ENCODE data around the gene LMF2. TPM values are rescaled to one million over a fixed set of nuclear protein-coding genes. Genes with fewer than 3 reads are reported as not detected.

The LMF2 gene
- total RNA-seq, 1 experiment from 2014 or later, result 56.9 TPM

DNA sequence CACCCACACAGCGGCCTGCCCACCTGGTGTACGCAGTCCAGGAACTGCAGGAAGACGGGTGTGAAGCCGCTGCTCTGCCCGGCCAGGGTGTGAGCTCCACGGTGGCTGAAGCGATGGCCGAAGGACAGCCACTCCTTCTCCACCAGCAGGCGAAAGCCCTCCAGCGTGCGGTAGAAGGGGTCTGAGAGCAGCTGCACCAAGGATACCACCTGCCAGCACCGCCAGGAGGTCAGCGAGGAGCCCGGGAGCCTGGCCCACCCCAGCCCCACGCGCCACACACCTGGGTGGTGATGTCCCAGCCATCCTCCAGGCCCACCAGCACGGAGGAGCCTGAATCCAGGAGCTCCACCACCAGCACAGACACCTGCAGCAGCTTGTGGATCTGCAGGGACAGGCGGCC is 52.3 kb downstream of the LMF2 start:
- Histone ChIP-seq H3K36me3 (ENCODE audit: control insufficient read depth in 1 of 2, insufficient read depth in 2 of 2, low read length in 2 of 2) (peaks cover 9 to 18% of the 10 kb centered on the region in 2 experiments; a peak in 3 of 4 replicates), H3K79me2 (ENCODE audit: insufficient read depth, low read length) (no peaks in the 10 kb centered on the region), H2AFZ (ENCODE audit: low read depth, low read length, poor library complexity, severe bottlenecking) (no peak overlapping the region), H3K9me3 (ENCODE audit: control insufficient read depth in 1 of 2, insufficient read depth in 1 of 2, low read depth in 1 of 2, low read length in 2 of 2) (no peaks in the 10 kb centered on the region), H3K27me3 (ENCODE audit: insufficient read depth, low read length) (no peaks in the 10 kb centered on the region), H3K27ac (ENCODE audit: low read depth, low read length) (no peak overlapping the region), H3K4me1 (ENCODE audit: control insufficient read depth in 1 of 2, insufficient read depth in 2 of 2, low read length in 2 of 2) (no peaks in the 10 kb centered on the region), H3K9me2 (ENCODE audit: insufficient read depth) (no peaks in the 10 kb centered on the region), H3K9ac (ENCODE audit: low read length) (no peak overlapping the region), H3K4me2 (ENCODE audit: low read length) (no peak overlapping the region), H3K4me3 (replicated peaks in 1 of 2; ENCODE audit: low read depth in 1 of 2, low read length in 2 of 2) (no peak overlapping the region), H4K20me1 (ENCODE audit: insufficient read depth) (no peaks in the 10 kb centered on the region)
- ChIA-PET POLR2A (no interaction called here), RAD21 (ENCODE audit: low non-redundant PET in 1 of 2, low total read pairs in 2 of 2, uncharacterized antibody in 2 of 2, unreplicated experiment in 2 of 2) (no interaction called here), CTCF (no interaction called here)
- BruUV-seq (replicated peaks), result no TSS peak
- TF ChIP-seq ZFX (IDR thresholded peaks at IDR 0.05), result no peak
- intact Hi-C loops (cut with micrococcal nuclease), result no loop called here
- ATAC-seq (no peak), DNase-seq (ENCODE audit: low read depth, low spot score) (no peak)

DNA sequence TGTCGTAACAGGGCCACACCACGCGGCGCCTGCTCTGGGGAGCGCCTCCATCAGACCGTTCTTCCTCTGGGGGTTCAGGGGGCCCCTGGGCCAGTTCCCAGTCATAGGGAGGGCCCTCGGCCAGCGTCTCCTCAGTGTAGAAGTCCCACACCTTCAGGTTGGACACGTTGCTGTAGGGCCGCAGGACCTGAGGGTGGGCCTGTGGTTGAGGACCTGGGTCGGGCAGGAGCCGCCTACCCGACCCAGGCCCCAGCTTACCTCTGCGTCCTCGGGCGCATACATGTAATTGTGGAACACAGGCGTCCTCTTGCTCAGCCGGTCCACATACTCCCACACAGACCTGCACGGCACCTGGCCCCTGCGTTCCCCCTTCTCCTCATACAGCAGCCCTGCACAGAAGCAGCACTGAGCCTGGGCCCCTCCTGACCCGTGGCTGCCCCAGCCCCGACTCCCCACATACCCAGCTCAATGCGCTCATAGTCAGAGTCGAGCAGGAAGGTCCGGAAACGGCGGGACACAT is 52.9 kb downstream of the LMF2 start:
- Histone ChIP-seq H3K4me2 (ENCODE audit: low read length) (no peak overlapping the region), H3K9me3 (ENCODE audit: control insufficient read depth in 1 of 2, insufficient read depth in 1 of 2, low read depth in 1 of 2, low read length in 2 of 2) (no peaks in the 10 kb centered on the region), H4K20me1 (ENCODE audit: insufficient read depth) (no peaks in the 10 kb centered on the region), H3K36me3 (ENCODE audit: control insufficient read depth in 1 of 2, insufficient read depth in 2 of 2, low read length in 2 of 2) (peaks cover 7 to 18% of the 10 kb centered on the region in 2 experiments; a peak in 3 of 4 replicates), H3K4me3 (replicated peaks in 1 of 2; ENCODE audit: low read depth in 1 of 2, low read length in 2 of 2) (no peak overlapping the region), H3K79me2 (ENCODE audit: insufficient read depth, low read length) (no peaks in the 10 kb centered on the region), H3K9ac (ENCODE audit: low read length) (no peak overlapping the region), H2AFZ (ENCODE audit: low read depth, low read length, poor library complexity, severe bottlenecking) (no peak overlapping the region), H3K27ac (ENCODE audit: low read depth, low read length) (no peak overlapping the region), H3K27me3 (ENCODE audit: insufficient read depth, low read length) (no peaks in the 10 kb centered on the region), H3K9me2 (ENCODE audit: insufficient read depth) (no peaks in the 10 kb centered on the region), H3K4me1 (ENCODE audit: control insufficient read depth in 1 of 2, insufficient read depth in 2 of 2, low read length in 2 of 2) (no peaks in the 10 kb centered on the region)
- ChIA-PET POLR2A (no interaction called here), RAD21 (ENCODE audit: low non-redundant PET in 1 of 2, low total read pairs in 2 of 2, uncharacterized antibody in 2 of 2, unreplicated experiment in 2 of 2) (no interaction called here), CTCF (no interaction called here)
- no TSS peak for BruUV-seq (replicated peaks)
- no peak for ATAC-seq
- TF ChIP-seq EZH2phosphoT487 (IDR thresholded peaks at IDR 0.05; ENCODE audit: borderline replicate concordance) (no peak), EGR1 (IDR thresholded peaks at IDR 0.05; ENCODE audit: low read depth) (no peak), CBX3 (IDR thresholded peaks at IDR 0.05; ENCODE audit: low read depth) (no peak), POLR2AphosphoS5 (IDR thresholded peaks at IDR 0.05; ENCODE audit: low read depth, low read length) (no peak)
- intact Hi-C loops (cut with micrococcal nuclease), result no loop called here
- no peak for DNase-seq (ENCODE audit: low read depth, low spot score)

Other genes starting within 250 kb of the LMF2 start
- 86.7 TPM for gene MAPK12, start 246.0 kb downstream of the LMF2 start, total RNA-seq (2021; ENCODE audit: unreplicated experiment)
- 19.3 TPM for gene MAPK11, start 237.3 kb downstream of the LMF2 start, total RNA-seq (2021; ENCODE audit: unreplicated experiment)
- 236 TPM for gene PLXNB2, start 200.1 kb downstream of the LMF2 start, total RNA-seq (2021; ENCODE audit: unreplicated experiment)
- gene DENND6B, start 180.7 kb downstream of the LMF2 start, total RNA-seq (2021; ENCODE audit: unreplicated experiment), result 11.0 TPM
- 61.3 TPM for gene PPP6R2, start 164.4 kb downstream of the LMF2 start, total RNA-seq (2021; ENCODE audit: unreplicated experiment)
- 91.1 TPM for gene SBF1, start 32.7 kb downstream of the LMF2 start, total RNA-seq (2021; ENCODE audit: unreplicated experiment)
- gene ADM2, start 26.2 kb downstream of the LMF2 start, total RNA-seq (2021; ENCODE audit: unreplicated experiment), result 12.8 TPM
- 0.39 TPM for gene MIOX, start 20.8 kb downstream of the LMF2 start, total RNA-seq (2021; ENCODE audit: unreplicated experiment)
- 99.1 TPM for gene NCAPH2, start 522 bp upstream of the LMF2 start, total RNA-seq (2021; ENCODE audit: unreplicated experiment)
- gene SCO2, start 17.9 kb upstream of the LMF2 start, total RNA-seq (2021; ENCODE audit: unreplicated experiment), result 7.0 TPM
- 43.2 TPM for gene TYMP, start 22.3 kb upstream of the LMF2 start, total RNA-seq (2021; ENCODE audit: unreplicated experiment)
- gene KLHDC7B, start 38.2 kb upstream of the LMF2 start, total RNA-seq (2021; ENCODE audit: unreplicated experiment), result 0.69 TPM
- not detected for gene SYCE3, start 55.2 kb upstream of the LMF2 start, total RNA-seq (2021; ENCODE audit: unreplicated experiment)
- 35.1 TPM for gene CPT1B, start 70.7 kb upstream of the LMF2 start, total RNA-seq (2021; ENCODE audit: unreplicated experiment)
- gene CHKB, start 75.1 kb upstream of the LMF2 start, total RNA-seq (2021; ENCODE audit: unreplicated experiment), result 55.1 TPM
- gene MAPK8IP2, start 93.1 kb upstream of the LMF2 start, total RNA-seq (2021; ENCODE audit: unreplicated experiment), result 6.4 TPM
- gene ARSA, start 120.5 kb upstream of the LMF2 start, total RNA-seq (2021; ENCODE audit: unreplicated experiment), result 16.4 TPM
- 16.0 TPM for gene SHANK3, start 165.1 kb upstream of the LMF2 start, total RNA-seq (2021; ENCODE audit: unreplicated experiment)
- gene ACR, start 230.5 kb upstream of the LMF2 start, total RNA-seq (2021; ENCODE audit: unreplicated experiment), result 1.5 TPM